ENCODE measurements around the gene KCNT2. TPM values are rescaled to one million over a fixed set of nuclear protein-coding genes. Genes with fewer than 3 reads are reported as not detected.

KCNT2 gene
- 19.5 and 21.4 TPM in 2 replicates for polyA plus RNA-seq
- 30.2 and 33.9 TPM in 2 replicates for polyA minus RNA-seq

- Histone ChIP-seq H3K27me3 (ENCODE audit: insufficient read depth, low read depth, low read length) (no peaks in the 10 kb centered on the region), H4K20me1 (ENCODE audit: insufficient read depth) (no peaks in the 10 kb centered on the region), H3K9ac (ENCODE audit: low read length) (peak within 1 kb of the TSS; percentile 65), H3K4me3 (ENCODE audit: low read length) (peak within 1 kb of the TSS; percentile 72), H2AFZ (ENCODE audit: low read depth, low read length) (peak within 1 kb of the TSS; percentile 73), H3K9me3 (ENCODE audit: low read length) (no peaks in the 10 kb centered on the region), H3K79me2 (replicated peaks; ENCODE audit: insufficient read depth, low read length) (peaks cover 35% of the 10 kb centered on the region), H3K36me3 (ENCODE audit: insufficient read depth, low read length) (no peaks in the 10 kb centered on the region), H3F3A (ENCODE audit: insufficient read depth, low read length, poor library complexity, severe bottlenecking) (no peaks in the 10 kb centered on the region), H3K9me2 (ENCODE audit: insufficient read depth, low read length) (no peaks in the 10 kb centered on the region), H3K27ac (ENCODE audit: low read length) (peak within 1 kb of the TSS; percentile 69), H3K4me2 (ENCODE audit: low read length) (peak within 1 kb of the TSS; percentile 94)
- peak; percentile 15 for TF ChIP-seq SMC3 (conservative IDR thresholded peaks at IDR 0.05; ENCODE audit: poor library complexity)
- peak; percentile 23 for TF ChIP-seq EP300 (conservative IDR thresholded peaks at IDR 0.05; ENCODE audit: poor library complexity, severe bottlenecking)
- no peak for TF ChIP-seq REST (IDR thresholded peaks at IDR 0.05; ENCODE audit: borderline replicate concordance)
- TF ChIP-seq RAD21 (conservative IDR thresholded peaks at IDR 0.05) = no peak
- TF ChIP-seq TAF1 (IDR thresholded peaks at IDR 0.05; ENCODE audit: low read depth) = peak; percentile 38
- peak; percentile 87 for TF ChIP-seq MXI1 (conservative IDR thresholded peaks at IDR 0.05; ENCODE audit: poor library complexity, severe bottlenecking)
- TF ChIP-seq EZH2 (IDR thresholded peaks at IDR 0.05; ENCODE audit: borderline replicate concordance, insufficient read depth, low read length, poor library complexity, severe bottlenecking) = no peak
- TF ChIP-seq CTCF (IDR thresholded peaks at IDR 0.05; ENCODE audit: poor library complexity, severe bottlenecking) = peak; percentile 66
- TF ChIP-seq POLR2AphosphoS5 (IDR thresholded peaks at IDR 0.05) = peak; percentile 12
Measured at GRCh38 chr1:196608390-196609369, at the start of gene KCNT2. KCNT2 (minus strand) TSS chr1:196608440; CDS start chr1:196608309, 131 bp downstream.

GRCh38 chr1:196655494-196655893 lies 47.3 kb upstream of the KCNT2 start:
- Histone ChIP-seq H4K20me1 (ENCODE audit: insufficient read depth) (no peaks in the 10 kb centered on the region), H3K9me2 (ENCODE audit: insufficient read depth, low read length) (no peaks in the 10 kb centered on the region), H3K36me3 (ENCODE audit: insufficient read depth, low read length) (no peaks in the 10 kb centered on the region), H3K4me3 (ENCODE audit: low read length) (no peak overlapping the region), H3K79me2 (replicated peaks; ENCODE audit: insufficient read depth, low read length) (no peaks in the 10 kb centered on the region), H2AFZ (ENCODE audit: low read depth, low read length) (no peak overlapping the region), H3K9ac (ENCODE audit: low read length) (no peak overlapping the region), H3K27me3 (ENCODE audit: insufficient read depth, low read depth, low read length) (no peaks in the 10 kb centered on the region), H3F3A (ENCODE audit: insufficient read depth, low read length, poor library complexity, severe bottlenecking) (no peaks in the 10 kb centered on the region), H3K9me3 (ENCODE audit: low read length) (no peaks in the 10 kb centered on the region), H3K27ac (ENCODE audit: low read length) (no peak overlapping the region), H3K4me2 (ENCODE audit: low read length) (no peak overlapping the region)
- TF ChIP-seq EZH2 (IDR thresholded peaks at IDR 0.05; ENCODE audit: borderline replicate concordance, insufficient read depth, low read length, poor library complexity, severe bottlenecking) = no peak
- no peak for TF ChIP-seq MXI1 (conservative IDR thresholded peaks at IDR 0.05; ENCODE audit: poor library complexity, severe bottlenecking)
- no peak for TF ChIP-seq SMC3 (conservative IDR thresholded peaks at IDR 0.05; ENCODE audit: poor library complexity)
- no peak for TF ChIP-seq REST (IDR thresholded peaks at IDR 0.05; ENCODE audit: borderline replicate concordance)
- TF ChIP-seq TAF1 (IDR thresholded peaks at IDR 0.05; ENCODE audit: low read depth) = no peak
- TF ChIP-seq POLR2AphosphoS5 (IDR thresholded peaks at IDR 0.05) = no peak
- TF ChIP-seq RAD21 (conservative IDR thresholded peaks at IDR 0.05) = no peak
- no peak for TF ChIP-seq EP300 (conservative IDR thresholded peaks at IDR 0.05; ENCODE audit: poor library complexity, severe bottlenecking)
- TF ChIP-seq CTCF (IDR thresholded peaks at IDR 0.05; ENCODE audit: poor library complexity, severe bottlenecking) = no peak

All from neural cell (in vitro differentiated cells).